HG02943 (cell line): ENCODE data around the gene LRP1B.

ENCODE experiments used
- ATAC-seq: cut with Tn5 transposase; IDR thresholded peaks from one replicate; pipeline ENCODE4 v1.9.1; 2021; ENCODE audit warnings: mild to moderate bottlenecking, low read depth, moderate library complexity; ENCODE audit not compliant: unreplicated experiment

The LRP1B gene

GRCh38 chr2:141492816-141493215 lies 638.0 kb downstream of the LRP1B start:
- ATAC-seq, result no peak

DNA sequence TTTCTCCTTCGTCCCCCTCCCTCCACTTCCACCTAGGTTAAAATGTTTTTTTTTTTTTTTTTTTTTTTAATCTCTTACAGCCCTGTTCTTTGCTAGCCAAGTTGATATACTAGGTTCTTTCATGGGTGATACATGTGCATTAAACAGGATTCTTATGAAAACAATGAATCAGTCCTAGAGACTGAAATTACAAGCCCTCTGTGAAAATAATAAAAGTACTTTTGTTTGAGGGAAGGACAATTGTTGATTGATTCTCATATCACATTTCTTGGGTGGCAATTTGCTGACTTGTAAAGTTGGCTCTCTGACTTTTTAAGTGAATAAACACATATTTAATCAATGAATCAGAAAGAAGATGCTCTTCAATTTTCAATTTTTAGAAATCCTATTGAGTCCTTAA lies 639.9 kb downstream of the LRP1B start:
- ATAC-seq, result no peak

DNA sequence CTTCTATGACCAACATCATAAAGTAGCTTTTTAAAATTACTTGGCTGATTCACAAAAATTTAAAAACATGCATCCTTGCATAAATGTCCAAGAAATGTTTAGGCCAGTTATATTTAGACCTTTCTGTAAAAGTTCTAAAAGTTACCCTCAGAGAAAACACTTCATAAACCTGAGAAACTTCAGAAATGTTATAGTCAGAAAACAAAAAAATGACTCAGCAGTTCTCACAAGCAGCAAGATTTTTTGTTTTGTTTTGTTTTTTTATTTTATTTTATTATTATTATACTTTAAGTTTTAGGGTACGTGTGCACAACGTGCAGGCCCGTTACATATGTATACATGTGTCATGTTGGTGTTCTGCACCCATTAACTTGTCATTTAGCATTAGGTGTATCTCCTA lies 648.1 kb downstream of the LRP1B start:
- ATAC-seq, result no peak

- ATAC-seq, result no peak
Observed at GRCh38 chr2:141475801-141476200, 655.0 kb downstream of the LRP1B start.

GRCh38 chr2:141468761-141469160 lies 662.1 kb downstream of the LRP1B start:
- ATAC-seq, result no peak

DNA sequence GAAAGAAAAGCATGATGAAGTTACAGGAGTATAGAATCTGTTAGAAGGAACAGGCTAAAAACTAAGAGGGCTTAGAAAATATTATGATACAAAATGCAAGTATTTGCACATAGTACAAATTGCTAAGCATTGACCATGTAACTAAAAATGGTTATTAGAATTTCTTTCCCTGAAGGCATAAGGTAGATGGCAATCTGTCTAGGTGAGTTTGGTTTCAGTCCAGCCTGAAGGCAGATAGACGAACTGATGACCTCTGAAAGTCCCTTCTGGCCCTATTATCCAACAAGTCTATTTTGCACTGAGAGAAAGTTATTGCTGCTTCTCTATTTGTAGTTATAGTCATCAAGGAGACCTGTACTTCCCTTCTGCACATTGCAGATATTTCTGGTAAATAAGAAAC lies 663.5 kb downstream of the LRP1B start:
- ATAC-seq, result no peak

- no peak for ATAC-seq
Observed at GRCh38 chr2:141464995-141465394, 665.8 kb downstream of the LRP1B start.

GRCh38 chr2:141458351-141458750 lies 672.5 kb downstream of the LRP1B start:
- ATAC-seq, result no peak

- ATAC-seq, result no peak
Observed at GRCh38 chr2:141455877-141456276, 674.9 kb downstream of the LRP1B start.

- no peak for ATAC-seq
Observed at GRCh38 chr2:141455211-141455826, 675.5 kb downstream of the LRP1B start.

DNA sequence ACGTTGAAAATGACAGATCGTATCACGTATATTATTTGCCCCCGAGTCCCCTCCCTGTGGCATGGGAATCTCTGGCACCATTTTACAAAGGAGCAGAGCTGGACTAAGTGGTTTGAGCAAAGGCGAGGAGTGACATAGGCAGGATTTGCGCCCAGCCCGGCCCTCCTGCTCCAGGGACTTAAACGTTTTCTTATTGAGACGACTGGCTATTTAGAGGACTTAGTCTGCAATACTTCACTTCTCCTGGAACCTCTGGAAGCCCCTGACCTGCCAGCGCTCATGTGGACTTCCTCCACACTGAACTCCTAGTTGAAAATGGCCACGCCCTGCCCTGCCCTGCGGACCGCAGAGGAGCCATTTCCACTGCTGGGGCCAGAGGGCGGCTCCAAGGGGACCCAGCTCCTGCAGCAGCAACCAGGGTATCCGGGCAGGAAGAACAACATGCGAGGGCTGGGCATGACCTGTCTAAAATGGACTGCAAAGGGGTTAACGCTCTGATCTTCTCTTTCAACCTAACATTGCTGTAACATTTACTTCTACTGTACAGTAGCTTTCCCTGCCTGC lies 690.7 kb downstream of the LRP1B start:
- no peak for ATAC-seq

GRCh38 chr2:141439524-141439923 lies 691.3 kb downstream of the LRP1B start:
- no peak for ATAC-seq

GRCh38 chr2:141438536-141438935 lies 692.3 kb downstream of the LRP1B start:
- ATAC-seq, result no peak

GRCh38 chr2:141437521-141437920 lies 693.3 kb downstream of the LRP1B start:
- ATAC-seq, result no peak

DNA sequence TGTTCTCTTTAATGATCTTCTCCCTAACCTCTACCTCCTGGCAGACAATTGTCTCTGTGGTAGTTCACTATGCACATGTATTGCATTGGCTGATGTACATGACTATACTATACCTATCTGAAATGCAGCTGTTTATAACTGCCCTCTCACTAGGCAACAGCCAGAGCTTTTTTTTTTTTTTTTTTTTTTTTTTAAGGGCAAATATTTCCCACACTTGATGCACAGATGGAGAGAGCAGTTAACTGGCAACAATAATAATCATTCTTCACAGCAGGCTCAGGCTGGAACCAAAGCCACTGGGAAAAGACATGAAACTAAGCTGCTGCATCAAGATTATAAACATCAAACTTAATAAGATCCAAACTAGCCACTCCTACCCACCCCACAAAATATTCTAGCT lies 707.7 kb downstream of the LRP1B start:
- no peak for ATAC-seq

GRCh38 chr2:141417246-141417797 lies 713.5 kb downstream of the LRP1B start:
- ATAC-seq, result no peak

DNA sequence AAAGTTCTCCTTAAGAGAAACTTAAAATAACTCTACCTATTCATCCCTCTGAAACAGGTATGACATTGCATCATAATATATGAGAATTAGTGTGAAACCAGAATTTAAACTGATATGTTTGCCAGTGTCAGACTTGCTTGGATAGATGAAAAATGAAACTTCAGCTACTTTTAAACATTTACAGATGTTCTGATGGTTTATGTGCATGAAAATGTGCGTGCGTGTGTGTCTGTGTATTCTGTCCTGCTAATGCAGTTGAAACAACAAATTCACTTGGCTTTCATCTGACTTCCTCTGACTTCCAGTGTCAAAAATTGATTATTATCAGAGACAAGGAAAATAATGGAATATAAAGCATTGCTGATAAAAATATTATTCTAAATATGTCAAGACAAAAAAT lies 719.4 kb downstream of the LRP1B start:
- ATAC-seq, result no peak

- ATAC-seq, result no peak
Observed at GRCh38 chr2:141399270-141399669, 731.5 kb downstream of the LRP1B start.

DNA sequence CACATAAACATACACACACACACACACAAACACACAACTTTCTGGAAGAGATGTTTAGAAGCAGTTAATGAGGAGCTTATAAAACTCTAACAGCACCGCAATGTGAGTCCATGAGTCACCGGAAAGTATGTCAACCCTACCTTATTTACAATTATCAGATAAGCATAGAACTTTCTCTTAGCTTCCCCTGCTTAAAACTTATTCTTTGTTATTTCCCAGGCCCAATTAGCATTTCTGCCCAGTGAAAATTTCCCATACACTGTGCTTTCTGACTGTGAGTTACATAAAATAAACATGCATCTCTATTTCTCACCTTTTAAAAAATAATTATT lies 737.6 kb downstream of the LRP1B start:
- ATAC-seq, result no peak

DNA sequence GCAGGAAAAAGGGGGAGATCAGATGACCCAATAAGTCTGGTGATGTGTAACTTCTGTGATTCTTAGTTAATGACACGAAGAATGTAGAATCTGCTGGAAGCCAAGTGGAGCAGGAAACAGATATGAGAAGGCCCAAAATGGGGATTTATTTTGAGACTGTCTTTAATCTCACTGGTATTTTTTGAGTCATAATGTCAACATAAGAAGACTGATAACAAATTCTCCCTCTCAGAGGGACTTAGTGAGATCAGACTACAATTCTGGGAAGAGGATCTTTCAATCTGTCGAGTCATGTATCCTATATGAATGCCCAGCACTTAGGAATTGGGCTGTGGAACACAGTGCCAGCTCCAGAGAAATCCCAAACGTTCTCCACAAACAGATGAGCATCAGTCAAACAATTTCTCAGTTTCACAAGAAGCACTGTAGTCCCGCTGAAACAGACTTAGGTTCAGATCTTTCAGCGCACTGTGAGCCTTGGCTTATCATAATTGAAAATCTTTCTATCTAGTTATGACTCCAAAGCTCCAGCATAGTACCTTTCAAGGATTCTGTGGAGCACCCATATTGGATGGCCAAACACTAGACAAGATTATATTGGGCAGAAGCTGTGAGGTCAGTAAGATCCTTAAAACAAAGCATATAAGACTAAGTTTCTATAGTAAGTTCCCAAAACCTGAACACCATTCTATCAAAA lies 738.2 kb downstream of the LRP1B start:
- no peak for ATAC-seq

GRCh38 chr2:141386168-141386567 lies 744.6 kb downstream of the LRP1B start:
- no peak for ATAC-seq

GRCh38 chr2:141384676-141385075 lies 746.1 kb downstream of the LRP1B start:
- no peak for ATAC-seq
